GM18861 (cell line): Measurements from ENCODE around the gene ZSCAN29.
"Not testable (repeated sequence)": the region's sequence is repeated elsewhere in the genome, so short reads cannot be mapped to it uniquely, and the experiment has no call there.

ENCODE experiments used
- ATAC-seq: cut with Tn5 transposase; IDR thresholded peaks from one replicate; pipeline ENCODE4 v1.9.1; 2021; ENCODE audit not compliant: unreplicated experiment

Gene ZSCAN29

DNA sequence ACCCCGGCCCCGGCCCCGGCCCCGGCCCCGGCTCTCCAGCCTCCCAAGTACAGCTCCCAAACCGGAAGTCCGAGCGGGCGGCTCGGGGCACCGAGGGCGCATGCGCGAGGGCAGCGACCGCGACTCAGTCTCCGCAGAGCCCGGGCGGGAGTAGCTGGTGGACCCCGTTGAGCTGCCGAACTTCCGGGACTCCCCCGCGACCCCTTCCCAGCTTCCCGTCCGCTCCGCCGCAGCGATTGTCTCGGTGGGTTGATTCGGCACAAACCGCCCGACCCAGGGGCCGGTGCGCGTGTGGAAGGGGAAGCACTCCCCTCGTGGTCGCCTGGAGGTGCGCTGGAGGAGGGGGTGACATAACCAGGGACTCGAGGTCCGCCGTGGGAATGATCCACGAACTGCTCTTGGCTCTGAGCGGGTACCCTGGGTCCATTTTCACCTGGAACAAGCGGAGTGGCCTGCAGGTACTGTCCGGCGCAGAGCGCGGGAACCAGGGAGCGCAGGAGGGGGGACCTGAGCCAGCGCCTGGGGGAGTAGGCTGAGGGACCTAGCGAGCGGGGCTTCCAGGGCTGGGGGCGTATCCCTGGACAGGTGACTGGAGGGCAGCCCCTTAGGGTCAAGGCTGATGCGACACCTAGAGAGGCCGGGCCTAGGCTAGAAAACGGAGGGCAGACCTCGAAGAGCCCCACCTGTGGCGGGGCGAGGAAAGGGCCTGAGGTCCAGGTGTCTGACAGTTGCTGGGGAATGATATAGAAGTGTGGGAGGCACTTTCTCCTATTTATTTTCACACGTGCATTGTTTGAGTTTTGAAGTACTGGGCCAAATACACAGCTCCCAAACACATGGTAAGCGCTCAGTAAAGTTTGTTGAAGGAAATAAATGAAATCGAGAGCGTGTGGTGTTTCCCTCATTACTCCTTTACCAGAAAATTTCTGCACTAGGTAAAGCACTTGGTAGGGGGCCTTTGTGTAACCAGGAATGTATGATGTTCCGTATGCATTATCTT lies at the start of gene ZSCAN29, which contains the start of gene TUBGCP4:
TSS of gene ZSCAN29 (minus strand) at position 69 of the 1,000 bp plus-strand sequence. CDS start 1,130 bp downstream, outside the sequence.
TSS of gene TUBGCP4 (plus strand) at position 127 of the 1,000 bp plus-strand sequence. CDS start at position 381, 254 bp downstream.
- ATAC-seq: peak; percentile 48

DNA sequence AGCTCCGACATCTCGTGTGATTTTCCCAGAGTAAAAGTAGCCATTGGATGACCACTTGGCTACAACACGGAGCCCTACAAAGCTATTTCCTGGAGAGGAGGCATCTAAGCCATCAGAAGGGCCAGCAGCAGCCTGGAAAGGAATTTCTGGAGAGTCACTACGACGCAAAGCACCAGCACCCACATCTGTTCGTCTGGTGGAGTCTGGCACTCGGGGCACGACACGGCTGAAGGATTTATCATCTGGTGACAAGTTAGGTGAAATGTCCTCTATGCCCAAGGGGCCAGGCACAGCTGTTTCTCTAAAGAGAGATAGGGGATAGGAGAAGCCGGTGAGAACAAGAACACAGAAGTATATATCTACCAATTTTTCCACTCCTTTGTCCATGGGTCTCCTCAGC lies 49.6 kb upstream of the ZSCAN29 start:
- ATAC-seq: no peak

DNA sequence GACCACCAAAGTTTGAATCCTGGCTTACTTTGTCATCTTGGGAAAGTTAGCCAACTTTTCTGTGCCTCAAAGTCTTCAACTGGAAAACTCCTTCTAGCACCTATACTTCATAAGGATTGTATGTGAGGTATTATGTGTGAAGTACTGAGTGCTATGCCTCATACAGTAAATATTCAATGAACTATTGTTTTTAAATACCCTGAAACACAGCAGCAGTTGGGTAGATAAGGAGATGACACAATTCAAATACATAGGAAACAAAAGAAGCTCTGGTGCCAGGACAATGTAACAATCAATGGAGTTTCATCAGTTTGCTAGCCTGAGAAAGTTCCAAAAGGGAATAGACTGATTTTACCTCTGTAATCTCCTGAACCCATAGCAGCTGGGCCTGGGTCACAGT lies 43.4 kb upstream of the ZSCAN29 start:
- no peak for ATAC-seq

DNA sequence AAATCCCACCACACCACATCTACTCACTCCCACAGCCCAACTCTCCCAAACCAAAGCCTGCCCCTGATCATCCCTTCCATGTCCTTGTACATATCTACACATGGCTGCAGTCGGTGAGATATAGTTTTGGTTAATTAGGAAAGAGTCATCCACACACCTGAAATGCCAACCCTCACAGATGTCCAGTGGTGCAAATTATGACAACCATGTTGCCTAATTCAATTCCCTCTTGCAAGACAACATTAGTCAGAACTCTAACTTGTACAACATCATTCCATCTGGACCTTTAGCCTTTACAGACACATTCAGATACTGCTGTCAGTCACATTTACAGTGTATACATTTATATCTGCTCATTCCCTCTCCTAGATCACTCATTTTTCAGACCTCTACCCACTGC lies 41.3 kb upstream of the ZSCAN29 start:
- no peak for ATAC-seq

DNA sequence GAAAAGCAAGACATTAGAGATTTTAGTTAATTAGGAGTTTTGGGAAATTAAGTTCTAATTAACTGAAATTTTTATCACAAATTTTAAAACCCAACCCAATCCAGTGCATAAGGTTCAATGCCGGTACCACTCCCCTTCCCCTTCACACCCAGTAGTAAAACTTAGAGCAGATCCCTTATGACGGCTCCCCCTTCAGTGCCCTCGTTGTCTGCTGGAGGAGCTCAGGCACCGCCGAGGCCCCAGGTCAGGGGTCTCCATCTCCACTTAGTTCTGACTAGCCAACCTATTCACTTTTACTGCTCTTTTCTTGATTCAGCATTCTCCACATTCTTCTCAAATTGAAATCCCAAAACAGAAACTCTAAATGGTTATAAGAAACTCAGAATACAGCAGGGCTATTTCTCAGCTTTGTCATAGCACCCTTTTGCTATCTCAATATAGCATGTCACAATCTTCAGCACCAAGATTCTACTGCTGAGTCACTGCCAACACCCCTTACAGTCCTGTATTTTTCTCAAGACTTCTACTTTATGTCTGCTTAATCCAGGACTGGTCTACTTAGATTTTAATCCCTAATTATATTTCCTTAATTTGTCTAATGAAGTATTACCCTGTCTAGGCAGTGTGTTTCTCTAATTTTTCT lies 39.9 kb upstream of the ZSCAN29 start:
- no peak for ATAC-seq

DNA sequence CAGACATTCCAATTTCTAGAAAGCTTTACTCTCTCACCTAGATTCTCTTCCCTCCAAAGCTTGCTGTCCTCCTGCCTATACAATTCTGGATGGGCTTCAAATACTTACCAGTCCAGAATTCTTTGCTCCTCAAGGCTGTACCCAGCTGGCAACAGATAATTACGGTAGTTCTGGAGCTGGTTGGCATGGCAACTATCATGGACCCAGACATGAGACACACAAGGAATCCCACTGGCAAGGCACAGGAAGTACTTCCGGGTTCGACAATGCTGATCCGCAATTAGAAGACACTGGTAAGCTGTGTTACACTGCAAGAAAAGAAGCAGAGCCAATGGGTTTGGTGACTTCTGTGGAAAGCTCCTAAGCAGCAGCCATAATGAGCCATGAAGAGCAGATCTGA lies 37.9 kb upstream of the ZSCAN29 start:
- ATAC-seq: no peak

DNA sequence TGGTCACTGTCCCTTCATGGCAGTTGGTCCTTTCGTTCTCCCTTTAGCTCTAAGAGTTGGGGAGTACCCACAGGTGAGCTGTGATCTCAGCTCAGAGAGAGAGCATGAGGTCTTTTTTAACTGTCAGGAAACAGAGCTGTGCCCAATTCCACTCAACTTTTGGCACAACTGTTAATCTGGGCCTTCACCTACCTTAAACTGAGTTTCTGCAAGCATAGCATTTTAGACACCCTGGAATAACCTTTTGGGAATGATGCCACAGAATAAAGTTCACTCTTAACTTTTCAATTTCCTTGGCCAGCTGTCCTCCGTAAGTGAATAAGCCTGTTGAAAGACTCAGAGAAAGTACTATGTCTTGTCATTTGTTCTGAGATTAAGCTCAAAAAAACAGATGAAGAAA lies 36.0 kb upstream of the ZSCAN29 start:
- no peak for ATAC-seq

DNA sequence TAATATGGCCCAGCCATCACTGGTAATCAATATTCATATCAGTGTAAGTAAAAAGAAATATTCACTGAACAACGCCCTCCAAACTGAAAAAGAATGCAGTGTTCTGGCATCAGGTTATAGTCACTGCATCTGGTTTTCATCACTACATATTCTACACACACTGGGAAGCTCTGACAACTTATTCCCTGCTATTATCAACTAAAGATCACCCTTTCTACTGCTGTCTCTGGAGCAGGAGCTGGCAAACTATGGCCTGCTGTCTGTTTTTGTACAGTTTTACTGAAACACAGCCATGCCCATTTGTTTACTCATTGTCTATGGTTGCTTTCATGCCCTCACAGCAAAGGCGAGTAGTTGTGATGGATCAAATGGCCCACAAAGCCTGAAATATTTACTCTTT lies 35.3 kb upstream of the ZSCAN29 start:
- no peak for ATAC-seq

DNA sequence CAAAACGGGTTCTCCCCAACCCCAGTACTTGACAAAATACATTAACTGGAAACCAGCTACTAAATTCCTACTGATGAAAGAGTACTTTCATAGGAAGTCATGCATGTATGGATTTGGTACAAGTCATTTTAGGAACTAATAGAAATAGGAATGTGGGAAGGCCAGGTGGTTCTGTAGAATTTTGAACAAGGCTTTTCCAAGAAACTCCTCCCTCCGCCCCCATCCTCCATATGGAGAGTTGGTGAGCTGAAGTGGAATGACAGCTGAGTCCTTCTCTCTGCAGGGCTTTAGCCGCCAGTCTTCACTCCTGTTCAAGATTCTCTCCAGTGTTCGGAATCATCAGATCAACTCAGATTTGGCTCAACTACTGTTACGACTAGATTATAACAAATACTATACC lies 33.3 kb upstream of the ZSCAN29 start:
- no peak for ATAC-seq

DNA sequence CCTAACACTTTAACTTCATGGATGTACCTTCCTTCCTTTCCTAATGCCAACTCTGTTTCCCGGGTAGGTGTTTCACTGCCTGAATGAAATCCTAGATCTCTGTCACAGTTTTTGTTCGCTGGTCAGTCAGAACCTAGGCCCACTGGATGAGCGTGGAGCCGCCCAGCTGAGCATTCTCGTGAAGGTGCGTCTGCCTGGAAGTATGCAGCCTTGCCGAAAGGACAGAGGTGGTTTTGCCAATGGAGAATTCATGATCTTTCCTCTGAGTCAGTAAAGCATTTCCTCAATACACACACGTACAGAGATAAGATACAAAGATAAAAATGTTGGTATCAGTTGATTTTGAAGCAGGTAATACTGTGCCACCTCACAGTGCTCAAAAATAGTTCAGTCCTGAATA lies 32.8 kb upstream of the ZSCAN29 start:
- ATAC-seq: no peak

DNA sequence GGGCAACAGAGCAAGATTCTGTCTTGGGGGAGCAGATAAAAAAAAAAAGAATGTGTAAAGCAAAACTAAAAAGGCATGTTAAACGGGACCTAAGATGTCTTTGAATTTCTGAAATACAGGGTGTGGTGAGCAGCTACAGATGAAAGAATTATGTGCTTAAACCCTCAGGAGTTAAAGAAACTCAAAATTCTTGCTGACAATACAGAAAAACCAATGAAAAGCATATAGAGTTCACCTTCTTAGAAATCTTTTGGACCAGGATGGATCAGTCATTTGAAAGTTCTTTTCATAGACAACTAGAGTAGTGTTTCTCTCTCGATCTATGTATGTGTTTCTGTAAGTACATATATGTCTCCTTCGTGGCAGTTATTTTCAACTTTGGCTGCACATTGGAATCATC lies 31.4 kb upstream of the ZSCAN29 start:
- ATAC-seq: no peak

DNA sequence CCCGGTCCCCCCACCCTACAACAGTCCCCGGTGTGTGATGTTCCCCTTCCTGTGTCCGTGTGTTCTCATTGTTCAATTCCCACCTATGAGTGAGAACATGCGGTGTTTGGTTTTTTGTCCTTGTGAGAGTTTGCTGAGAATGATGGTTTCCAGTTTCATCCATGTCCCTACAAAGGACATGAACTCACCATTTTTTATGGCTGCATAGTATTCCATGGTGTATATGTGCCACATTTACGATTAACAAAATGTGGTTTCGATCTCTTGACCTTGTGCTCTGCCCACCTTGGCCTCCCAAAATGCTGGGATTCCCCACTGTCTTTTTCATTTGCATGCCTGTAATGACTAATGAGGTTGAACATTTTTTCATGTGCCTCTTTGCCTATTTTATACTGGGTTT lies 22.7 kb upstream of the ZSCAN29 start:
- not testable (repeated sequence) for ATAC-seq

DNA sequence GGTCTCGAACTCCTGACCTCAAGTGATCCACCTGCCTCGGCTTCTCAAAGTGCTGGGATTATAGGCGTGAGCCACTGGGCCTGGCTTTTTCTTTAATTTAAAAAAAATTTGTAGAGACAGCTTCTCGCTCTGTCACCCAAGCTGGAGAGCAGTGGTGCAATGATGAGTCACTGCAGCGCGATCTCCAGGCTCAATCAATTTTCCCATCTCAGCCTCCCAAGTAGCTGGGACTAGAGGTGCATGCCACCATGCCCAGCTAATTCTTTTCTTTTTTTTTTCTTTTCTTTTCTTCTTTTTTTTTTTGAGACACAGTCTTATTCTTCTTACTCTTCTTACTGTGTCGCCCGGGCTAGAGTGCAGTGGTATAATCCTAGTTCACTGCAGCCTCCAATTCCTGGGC lies 19.9 kb upstream of the ZSCAN29 start:
- no peak for ATAC-seq

DNA sequence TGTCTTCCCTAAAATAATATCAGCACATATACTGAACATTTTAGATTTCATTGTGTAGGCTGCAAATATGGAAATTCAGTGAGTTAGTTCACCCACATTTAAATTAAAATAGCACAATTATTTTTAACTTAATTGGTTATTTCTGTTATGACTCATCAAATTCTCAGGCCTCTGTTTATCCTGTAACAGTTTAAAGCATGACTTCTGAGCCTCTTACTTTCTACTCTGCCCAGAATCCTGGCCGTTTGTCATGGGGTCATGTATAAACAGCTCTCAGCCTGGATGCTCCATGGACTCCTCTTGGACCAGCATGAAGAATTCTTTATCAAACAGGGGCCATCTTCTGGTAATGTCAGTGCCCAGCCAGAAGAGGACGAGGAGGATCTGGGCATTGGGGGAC lies 12.2 kb upstream of the ZSCAN29 start:
- no peak for ATAC-seq

DNA sequence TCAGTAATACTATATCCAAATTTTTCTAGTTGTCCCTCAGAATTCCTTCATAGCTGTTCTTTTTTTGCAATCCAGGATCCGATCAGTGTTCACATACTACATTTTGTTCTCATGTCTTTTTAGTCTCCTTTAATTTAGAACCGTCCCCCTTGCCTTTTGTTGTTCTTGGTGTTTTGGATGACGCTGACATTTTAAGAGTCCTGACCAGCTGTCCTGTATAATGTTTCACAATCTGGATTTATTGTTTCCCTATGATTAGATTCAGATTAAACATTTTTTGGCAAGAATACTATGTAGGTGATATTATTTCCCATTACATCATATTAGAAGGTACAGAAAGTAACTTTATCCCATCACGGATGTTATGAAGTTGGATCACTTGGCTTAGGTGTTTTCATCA lies 11.5 kb upstream of the ZSCAN29 start:
- no peak for ATAC-seq

DNA sequence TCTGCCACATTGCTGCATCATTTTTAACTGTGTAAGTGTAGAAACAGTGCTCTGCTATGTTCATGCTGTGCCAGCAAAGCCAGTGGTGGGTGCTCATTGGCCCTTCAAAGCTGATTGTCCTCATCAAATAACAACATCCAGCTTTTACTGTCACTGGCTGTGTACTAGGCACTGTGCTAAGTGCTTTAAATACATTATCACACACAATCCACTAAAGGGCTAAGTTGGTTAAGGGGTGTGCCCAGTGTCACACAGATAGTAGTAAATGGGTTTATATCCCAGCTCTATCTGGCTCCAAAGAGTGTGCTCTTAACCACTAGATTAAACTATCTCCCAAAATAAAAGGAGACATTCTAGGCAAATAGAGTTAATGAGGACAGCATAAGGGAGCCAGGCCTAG lies 7.8 kb upstream of the ZSCAN29 start:
- no peak for ATAC-seq

DNA sequence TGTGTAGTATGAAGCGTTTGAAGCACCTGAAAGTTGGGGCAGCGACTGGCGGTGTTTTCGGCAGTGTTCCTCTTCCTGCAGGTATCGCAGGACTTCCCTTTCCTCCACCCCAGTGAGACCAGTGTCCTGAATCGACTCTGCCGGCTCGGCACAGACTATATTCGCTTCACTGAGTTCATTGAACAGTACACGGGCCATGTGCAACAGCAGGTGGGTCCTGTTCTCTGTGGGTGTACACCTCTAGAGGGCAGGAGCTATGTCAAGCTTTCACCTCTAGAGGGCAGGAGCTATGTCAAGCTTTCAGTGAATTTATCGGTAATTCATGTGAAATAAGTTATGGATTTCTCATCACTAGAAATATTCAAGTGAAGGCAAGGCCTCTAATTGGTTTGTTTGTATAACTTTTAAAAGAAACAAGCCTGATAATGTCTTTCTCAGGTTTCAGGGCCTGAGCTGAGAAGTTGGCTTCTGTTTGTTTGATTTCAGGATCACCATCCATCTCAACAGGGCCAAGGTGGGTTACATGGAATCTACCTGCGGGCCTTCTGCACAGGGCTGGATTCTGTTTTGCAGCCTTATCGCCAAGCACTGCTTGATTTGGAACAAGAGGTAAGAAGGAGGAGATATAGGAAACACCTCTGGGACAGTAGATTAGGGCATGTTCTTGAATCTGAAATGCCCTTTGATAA lies 5.3 kb upstream of the ZSCAN29 start:
- no peak for ATAC-seq

DNA sequence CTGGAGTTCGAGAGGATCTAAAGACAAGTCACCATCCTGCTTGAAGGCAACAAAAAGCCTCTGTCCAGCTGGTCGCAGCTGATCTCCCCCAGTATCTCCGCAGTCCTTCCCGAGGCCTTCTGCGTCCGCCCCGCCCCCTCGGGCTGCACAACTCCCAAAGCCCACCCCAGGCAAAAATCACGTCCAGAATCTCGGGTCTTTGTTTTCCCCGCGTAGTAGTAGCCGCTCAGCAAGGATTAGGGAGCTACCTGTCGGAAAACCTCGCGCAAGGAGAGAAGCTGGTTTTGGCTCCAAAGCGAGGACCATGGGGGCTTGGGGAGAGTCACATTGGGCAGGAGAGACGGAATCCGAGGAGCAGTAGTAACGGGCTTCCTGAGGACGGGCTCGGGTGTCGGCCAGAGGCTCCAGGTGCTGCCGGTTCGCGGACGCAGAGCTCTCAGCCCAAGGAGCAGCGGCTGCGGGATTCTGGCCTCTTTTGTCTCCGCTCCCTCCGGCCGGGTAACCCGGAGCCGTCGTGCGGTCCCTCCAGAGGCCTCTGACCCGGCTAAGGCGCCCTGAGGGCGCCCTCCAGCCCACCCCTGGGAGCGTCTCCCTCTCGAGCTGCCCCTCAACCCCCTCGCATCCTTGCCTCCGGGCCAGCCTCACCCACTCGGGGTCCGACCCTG lies 401 bp downstream of the ZSCAN29 start:
- ATAC-seq: no peak

DNA sequence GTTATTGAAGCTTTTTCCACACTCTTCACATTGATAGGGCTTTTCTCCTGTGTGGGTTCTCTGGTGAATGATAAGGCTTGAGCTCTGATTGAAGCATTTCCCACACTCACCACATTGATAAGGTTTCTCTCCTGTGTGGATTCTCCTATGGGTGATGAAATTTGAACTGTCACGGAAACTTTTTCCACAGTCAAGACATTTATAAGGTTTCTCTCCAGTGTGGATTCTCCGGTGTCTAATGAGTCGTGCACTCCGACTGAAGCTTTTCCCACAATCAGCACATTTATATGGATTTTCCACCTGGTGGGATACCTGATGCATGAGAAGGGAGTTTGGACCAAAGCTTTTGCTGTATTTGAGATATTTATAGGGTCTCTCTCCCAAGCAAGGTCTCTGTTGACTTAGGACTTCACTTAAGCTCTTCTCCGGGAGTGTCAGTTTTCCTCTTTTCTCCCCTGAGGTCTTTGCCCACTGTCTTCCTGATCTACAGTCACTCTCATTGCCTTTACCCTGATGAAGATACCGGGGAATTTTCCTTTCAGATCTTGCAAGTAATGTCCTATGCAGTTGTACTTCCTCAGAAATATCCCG lies 9.4 kb downstream of the ZSCAN29 start:
- ATAC-seq: no peak

DNA sequence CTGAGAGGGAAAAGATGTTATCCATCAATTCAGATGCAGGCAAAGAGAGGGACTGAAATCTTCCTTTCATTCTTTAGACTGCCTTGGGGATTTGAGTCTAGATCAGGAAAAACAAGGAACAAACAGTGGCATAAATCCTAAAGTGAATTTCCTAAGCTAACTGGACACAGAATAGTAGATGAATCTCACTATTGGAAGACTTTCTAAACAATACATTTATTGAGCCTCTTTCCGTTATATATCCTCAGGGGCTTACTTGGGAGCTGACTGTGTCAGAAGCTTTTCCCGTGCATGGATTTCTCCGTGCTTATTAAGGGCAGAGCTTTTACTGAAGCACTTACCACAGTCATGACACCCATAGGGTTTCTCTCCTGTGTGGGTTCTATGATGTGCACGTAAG lies 10.0 kb downstream of the ZSCAN29 start:
- ATAC-seq: no peak
